ENCODE measurements around the gene SCN3B. TPM values are rescaled to one million over a fixed set of nuclear protein-coding genes. Genes with fewer than 3 reads are reported as not detected.

The SCN3B gene
- total and polyA plus RNA-seq, 9 of the 15 experiments (the other 6 are each of a cell fraction or from before 2014, with no cell fraction given), result 0.01 to 0.15 (median 0.04) TPM; not detected in 6

GRCh38 chr11:123585206-123585605 lies 69.2 kb downstream of the SCN3B start:
- POLR2A ChIA-PET, result no interaction called here
- no peak for ATAC-seq
- 0% methylated on average over 5 of the region's 5 CpGs for WGBS (ENCODE audit: insufficient coverage, low coverage, missing lambda C conversion rate)
- Histone ChIP-seq H3K9me3 (replicated peaks; ENCODE audit: control insufficient read depth, insufficient read depth, low read depth, low read length) (no peaks in the 10 kb centered on the region), H4K20me1 (replicated peaks; ENCODE audit: control insufficient read depth, insufficient read depth, low read length) (peaks cover 5% of the 10 kb centered on the region; the same call in 1 of the 2 replicates), H3K4me1 (replicated peaks in 1 of 2; ENCODE audit: control insufficient read depth in 2 of 2, insufficient read depth in 2 of 2, low read length in 2 of 2) (peaks cover 0 to 4% of the 10 kb centered on the region in 2 experiments; a peak in 1 of 5 replicates), H3K27ac (ENCODE audit: extremely low read depth, low read depth, low read length) (no peak overlapping the region), H3K9me1 (ENCODE audit: control insufficient read depth, insufficient read depth, low read length) (no peaks in the 10 kb centered on the region), H3K9ac (ENCODE audit: insufficient read depth in 1 of 2, low read depth in 2 of 2, low read length in 2 of 2) (no peak overlapping the region), H3K79me2 (ENCODE audit: control insufficient read depth, insufficient read depth, low read length) (no peaks in the 10 kb centered on the region), H2AFZ (ENCODE audit: low read depth, low read length) (no peak overlapping the region), H3K4me3 (no peak overlapping the region), H3K36me3 (ENCODE audit: control insufficient read depth, insufficient read depth, low read length) (no peaks in the 10 kb centered on the region), H3K27me3 (ENCODE audit: control insufficient read depth in 2 of 2, insufficient read depth in 2 of 2, low read length in 2 of 2) (peaks cover 2 to 44% of the 10 kb centered on the region in 2 experiments; a peak in 4 of 5 replicates), H3K4me2 (ENCODE audit: insufficient read depth, low read length) (no peak overlapping the region)
- CTCF ChIA-PET (ENCODE audit: low intra/inter-chr PET ratio), result no interaction called here
- no peak for FAIRE-seq
- no TSS peak for BruUV-seq (replicated peaks)
- intact Hi-C loops (cut with micrococcal nuclease) (no loop called here), in situ Hi-C loops (cut with MboI) (no loop called here)
- DNase-seq (ENCODE audit: extremely low read depth in 1 of 4, low spot score in 3 of 4), result no peak
- no peak for TF ChIP-seq CBX1 (IDR thresholded peaks at IDR 0.05; ENCODE audit: low read depth)
- TF ChIP-seq ZNF584 (CRISPR knock-in tag; IDR thresholded peaks at IDR 0.05; ENCODE audit: low read depth), result no peak
- no peak for TF ChIP-seq TAF7 (tag; IDR thresholded peaks at IDR 0.05)
- TF ChIP-seq RBM14 (IDR thresholded peaks at IDR 0.05; ENCODE audit: borderline replicate concordance, insufficient read depth, low read depth, low read length), result no peak
- TF ChIP-seq MIER1 (IDR thresholded peaks at IDR 0.05; ENCODE audit: low read depth), result no peak
- no peak for TF ChIP-seq KAT7 (CRISPR knock-in tag; IDR thresholded peaks at IDR 0.05; ENCODE audit: borderline replicate concordance)
- TF ChIP-seq TSHZ1 (CRISPR knock-in tag; IDR thresholded peaks at IDR 0.05), result no peak
- TF ChIP-seq ZNF444 (CRISPR knock-in tag; IDR thresholded peaks at IDR 0.05), result no peak
- TF ChIP-seq SMARCC2 (IDR thresholded peaks at IDR 0.05; ENCODE audit: low read depth), result no peak
- no peak for TF ChIP-seq ZNF561 (CRISPR knock-in tag; conservative IDR thresholded peaks at IDR 0.05)
- TF ChIP-seq TFAP4 (CRISPR knock-in tag; IDR thresholded peaks at IDR 0.05; ENCODE audit: borderline replicate concordance), result no peak
- no peak for TF ChIP-seq RERE (CRISPR knock-in tag; IDR thresholded peaks at IDR 0.05; ENCODE audit: borderline replicate concordance)
- no peak for TF ChIP-seq FOXK2 (conservative IDR thresholded peaks at IDR 0.05 in 1 of 2, IDR thresholded peaks at IDR 0.05 in 1 of 2; ENCODE audit: low read depth in 2 of 2)
